Measurements from ENCODE around the gene TMEM38A.
"Not testable (repeated sequence)": the region's sequence is repeated elsewhere in the genome, so short reads cannot be mapped to it uniquely, and the experiment has no call there.

The TMEM38A gene

DNA sequence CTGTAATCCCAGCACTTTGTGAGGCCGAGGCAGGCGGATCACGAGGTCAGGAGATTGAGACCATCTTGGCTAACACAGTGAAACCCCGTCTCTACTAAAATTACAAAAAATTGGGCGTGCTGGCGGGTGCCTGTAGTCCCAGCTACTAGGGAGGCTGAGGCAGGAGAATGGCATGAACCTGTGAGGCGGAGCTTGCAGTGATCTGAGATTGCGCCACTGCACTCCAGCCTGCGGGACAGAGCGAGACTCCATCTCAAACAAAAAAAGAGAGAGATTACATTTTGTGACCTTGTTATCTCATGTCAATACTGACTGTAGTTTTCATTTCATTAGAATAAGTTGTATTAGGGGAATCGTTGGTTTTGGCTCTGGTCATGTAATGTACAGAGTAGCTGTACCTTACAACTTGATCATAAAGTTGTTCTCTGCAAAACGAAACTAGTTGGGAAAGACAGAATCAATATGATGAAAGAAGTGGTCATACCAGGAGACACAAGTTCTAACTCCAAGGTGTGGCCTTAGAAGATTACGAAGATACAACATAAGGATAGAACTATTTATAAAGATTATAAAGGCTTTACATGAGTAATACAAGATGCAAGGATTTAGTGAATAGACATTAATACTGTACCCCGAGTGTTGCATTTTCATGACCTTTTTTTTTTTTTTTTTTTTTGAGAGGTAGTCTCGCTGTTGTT, 15.3 kb downstream of the TMEM38A start:
- no peak for DNase-seq (ENCODE audit: low read depth in 2 of 2, low spot score in 1 of 2)

DNA sequence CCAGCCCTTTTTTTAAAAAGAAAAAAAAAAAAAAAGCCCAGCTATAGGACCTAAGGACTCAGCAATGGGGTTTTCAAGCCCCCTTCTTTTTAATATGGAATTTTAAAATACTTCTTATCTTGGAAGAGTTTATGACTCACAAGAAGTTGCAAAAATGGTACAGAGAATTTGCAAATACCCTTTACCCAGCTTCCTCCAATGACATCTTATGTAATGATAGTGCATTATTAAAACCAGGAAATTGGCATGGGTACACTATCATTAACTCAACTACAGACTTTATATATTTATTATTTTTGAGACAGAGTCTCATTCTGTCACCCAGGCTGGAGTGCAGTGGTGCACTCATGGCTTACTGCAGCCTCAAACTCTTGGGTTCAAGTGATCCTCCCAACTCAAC, 16.1 kb downstream of the TMEM38A start:
- no peak for DNase-seq (ENCODE audit: low read depth in 2 of 2, low spot score in 1 of 2)

DNA sequence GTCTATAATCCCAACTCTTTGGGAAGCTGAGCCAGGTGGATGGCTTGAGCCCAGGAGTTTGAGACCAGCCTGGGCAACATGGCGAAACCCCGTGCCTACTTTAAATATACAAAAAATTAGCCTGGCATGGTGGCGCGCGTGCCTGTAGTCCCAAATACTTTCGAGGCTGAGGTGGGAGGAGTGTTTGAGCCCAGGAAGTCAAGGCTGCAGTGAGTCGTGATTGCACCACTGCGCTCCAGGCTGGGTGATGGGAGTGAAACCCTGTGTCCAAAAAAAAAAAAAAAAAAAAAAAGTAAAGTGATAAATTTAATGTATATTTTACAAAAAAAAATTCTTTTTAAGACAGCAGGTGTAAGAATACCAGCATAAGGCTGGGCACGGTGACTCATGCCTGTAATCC, 17.6 kb downstream of the TMEM38A start:
- DNase-seq (ENCODE audit: low read depth in 2 of 2, low spot score in 1 of 2), result no peak

DNA sequence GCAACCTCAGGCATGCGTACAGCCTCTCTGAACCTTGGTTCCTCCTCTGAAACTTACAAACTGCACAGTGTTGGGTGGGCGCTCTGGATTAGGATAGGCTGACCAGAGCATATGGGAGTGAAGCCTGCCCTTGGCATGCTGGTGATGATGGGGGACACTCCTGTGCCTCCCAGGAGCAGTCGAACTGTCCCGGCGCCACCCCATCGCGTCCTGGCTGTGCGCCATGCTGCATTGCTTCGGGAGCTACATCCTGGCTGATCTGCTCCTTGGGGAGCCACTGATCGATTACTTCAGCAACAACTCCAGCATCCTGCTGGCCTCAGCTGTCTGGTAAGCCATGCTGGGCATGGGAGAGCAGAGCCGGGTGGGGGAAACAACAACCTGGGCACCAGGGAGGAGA, 18.9 kb downstream of the TMEM38A start:
- DNase-seq (ENCODE audit: low read depth in 2 of 2, low spot score in 1 of 2), result no peak

DNA sequence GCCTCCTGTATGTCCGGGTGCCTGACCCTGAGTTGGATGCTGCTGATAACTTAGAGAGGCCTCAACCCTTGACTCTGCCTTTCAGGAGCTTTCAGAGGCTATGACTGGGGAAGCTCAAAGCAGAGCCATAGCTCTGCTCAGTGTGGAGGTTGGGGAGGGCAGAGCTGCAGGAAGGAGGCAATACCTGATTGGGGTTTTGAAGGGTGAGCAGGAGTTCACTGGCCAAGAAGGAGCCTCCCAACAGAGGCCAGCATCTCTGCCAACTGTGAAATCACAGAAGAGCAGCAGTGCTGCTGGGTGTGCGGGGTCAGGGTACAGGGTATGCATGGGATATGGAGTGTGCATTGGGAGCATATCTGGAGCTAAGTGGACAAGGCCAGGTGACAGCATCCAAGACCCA, 21.6 kb downstream of the TMEM38A start:
- no peak for DNase-seq (ENCODE audit: low read depth in 2 of 2, low spot score in 1 of 2)

DNA sequence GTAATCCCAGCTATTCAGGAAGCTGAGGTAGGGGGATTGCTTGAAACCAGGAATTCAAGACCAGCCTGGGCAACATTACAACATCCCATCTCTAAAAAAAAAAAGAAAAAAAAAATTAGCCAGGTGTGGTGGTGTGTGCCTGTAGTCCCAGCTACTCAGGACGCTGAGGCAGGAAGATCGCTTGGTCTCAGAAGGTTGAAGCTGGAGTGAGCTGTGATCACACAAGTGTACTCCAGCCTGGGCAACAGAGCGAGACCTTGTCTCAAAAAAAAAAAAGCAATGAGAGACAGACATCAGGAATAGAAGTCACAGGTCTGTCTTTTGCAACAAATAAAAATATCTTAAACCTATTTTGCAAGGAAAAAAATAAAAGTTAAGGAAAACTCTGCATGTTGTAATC, 23.3 kb downstream of the TMEM38A start:
- DNase-seq (ENCODE audit: low read depth in 2 of 2, low spot score in 1 of 2), result no peak

DNA sequence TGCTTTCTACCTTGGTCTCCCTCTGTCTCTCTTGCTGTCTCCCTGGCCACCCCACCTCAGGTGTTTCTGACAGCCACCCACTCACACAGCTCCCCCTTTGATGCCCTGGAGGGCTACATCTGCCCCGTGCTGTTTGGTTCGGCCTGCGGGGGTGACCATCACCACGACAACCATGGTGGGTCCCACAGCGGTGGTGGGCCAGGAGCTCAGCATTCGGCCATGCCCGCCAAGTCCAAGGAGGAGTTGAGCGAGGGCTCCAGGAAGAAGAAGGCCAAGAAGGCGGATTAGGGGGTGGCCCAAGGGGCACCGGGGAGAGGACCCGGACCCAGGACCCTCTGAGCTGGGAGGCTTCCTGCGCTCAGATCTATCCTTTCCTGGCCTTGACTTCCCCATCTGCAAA, 27.1 kb downstream of the TMEM38A start:
- no peak for DNase-seq (ENCODE audit: low read depth in 2 of 2, low spot score in 1 of 2)

DNA sequence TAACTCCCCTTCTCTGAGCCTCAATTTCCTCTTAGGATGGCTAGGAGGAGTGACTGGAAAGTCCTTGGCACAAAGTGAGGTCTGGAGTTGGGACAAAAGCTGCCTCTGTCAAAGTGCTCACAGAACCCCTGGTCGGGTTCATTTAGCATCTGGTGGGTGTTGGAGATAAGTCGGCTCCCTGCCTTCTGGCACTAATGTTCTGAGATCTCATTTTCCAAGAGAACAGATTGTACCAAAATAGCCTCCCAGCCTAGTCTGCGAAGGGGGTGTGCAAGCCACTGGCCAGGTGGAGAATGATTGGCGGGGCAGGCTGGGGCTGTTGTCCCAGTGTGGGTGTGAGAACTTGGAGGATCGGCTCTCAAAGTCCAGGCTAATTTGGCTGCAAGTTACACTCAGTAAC, 38.0 kb downstream of the TMEM38A start:
- no peak for DNase-seq (ENCODE audit: low read depth in 2 of 2, low spot score in 1 of 2)

DNA sequence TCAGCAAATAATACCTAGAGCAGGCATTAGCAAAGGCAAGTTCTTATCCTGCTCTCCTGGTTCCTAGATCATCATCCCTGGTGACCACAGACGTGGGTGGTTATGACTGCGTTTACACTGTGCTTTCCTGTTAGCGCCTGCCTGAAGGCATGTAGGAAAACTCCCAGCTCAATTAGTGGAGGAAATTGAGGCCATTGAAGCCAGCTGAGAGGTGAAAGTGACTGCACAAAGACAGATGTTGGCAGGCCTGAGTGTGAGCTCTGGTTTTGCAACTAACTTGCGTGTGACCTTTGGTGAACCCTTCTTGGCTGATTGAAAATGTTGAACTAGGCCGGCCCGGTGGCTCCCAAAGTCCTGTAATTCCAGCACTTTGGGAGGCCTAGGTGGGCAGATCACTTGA, 41.2 kb downstream of the TMEM38A start:
- no peak for DNase-seq (ENCODE audit: low read depth in 2 of 2, low spot score in 1 of 2)

DNA sequence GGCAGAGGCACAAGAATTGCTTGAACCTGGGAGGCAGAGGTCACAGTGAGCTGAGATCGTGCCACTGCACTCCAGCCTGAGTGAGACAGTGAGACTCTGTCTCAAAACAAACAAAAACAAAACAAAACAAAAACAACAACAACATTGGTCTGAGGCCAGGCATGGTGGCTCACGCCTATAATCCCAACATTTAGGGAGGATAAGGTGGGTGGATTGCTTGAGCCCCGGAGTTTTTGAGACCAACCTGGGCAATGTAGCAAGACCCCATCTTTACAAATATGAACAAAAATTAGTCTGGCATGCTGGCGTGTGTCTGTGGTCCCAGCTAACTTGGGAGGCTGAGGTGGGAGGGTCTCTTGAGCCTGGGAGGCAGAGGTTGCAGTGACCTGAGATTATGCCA, 42.7 kb downstream of the TMEM38A start:
- no peak for DNase-seq (ENCODE audit: low read depth in 2 of 2, low spot score in 1 of 2)

DNA sequence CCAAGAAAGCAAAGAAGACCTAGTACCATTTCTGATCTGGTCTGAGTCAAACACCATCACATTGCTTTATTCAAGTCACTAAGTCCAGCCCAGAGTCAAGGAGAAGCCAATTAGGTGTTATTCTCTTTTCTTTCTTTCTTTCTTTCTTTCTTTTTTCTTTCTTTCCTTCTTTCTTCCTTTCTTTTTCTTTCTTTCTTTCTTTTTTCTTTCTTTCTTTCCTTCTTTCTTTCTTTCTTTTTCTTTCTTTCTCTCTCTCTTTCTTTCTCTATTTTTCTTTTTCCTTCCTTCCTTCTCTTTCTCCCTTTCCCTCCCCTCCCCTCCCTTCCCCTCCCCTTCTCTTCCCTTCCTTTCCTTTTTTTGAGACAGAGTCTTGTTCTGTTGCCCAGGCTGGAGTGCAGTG, 49.9 kb downstream of the TMEM38A start:
- DNase-seq (ENCODE audit: low read depth in 2 of 2, low spot score in 1 of 2), result not testable (repeated sequence)

DNA sequence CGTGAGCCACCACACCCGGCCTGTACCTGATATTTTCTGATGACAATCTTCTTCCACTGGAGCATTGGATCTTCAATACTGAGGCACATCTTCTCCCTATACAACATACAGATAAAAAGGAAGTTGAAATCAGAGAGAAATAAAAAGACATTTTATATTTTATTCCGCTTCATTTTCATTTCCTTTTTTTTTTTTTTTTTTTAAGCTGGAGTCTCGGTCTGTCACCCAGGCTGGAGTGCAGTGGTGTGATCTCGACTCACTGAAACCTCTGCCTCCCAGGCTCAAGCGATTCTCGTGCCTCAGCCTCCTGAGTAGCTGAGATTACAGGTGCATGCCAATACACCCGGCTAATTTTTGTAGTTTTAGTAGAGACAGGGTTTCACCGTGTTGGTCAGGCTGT, 51.4 kb downstream of the TMEM38A start:
- DNase-seq (ENCODE audit: low read depth in 2 of 2, low spot score in 1 of 2), result not testable (repeated sequence)

DNA sequence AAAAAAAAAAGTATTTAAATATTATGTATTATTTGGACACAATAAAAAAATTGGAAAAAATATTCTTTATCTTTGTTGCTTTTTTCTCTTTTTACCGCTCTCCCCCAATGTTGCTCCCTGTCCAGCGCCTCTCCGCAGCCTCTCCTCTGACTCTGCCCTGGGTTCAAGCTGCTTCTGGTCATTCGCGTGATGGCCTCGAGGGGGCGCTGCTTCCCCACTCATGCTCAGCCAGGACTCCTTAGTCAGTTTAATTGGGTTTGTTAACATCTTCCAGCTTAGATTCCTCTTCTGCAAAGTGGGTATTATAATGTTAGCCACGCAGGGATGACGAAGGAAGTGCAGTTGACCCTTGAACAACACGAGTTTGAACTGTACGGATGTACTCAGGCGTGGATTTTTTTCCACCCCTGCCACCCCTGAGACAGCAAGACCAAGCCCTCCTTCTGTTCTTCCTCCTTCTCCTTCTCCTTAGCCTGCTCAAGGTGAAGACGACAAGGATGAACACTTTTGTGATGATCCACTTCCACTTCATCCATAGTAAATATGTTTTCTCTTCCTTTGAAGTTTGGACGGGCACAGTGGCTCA, 53.9 kb downstream of the TMEM38A start:
- no peak for DNase-seq (ENCODE audit: low read depth in 2 of 2, low spot score in 1 of 2)

DNA sequence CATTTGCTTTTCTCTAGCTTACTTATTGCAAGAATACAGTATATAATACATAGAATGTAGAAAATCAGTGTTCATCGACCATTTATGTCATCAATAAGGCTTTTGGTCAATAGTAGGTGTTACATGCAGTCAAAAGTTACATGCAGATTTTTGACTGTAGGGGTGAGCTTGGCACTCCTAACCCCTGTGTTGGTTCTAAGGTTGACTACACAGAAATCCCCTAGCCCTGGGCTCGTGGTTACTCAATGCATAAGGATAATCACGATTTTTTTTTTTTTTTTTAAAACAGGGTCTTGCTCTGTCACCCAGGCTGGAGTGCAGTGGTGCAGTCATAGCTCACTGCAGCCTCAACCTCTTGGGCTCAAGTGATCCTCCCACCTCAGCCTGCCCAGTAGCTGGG, 54.7 kb downstream of the TMEM38A start:
- no peak for DNase-seq (ENCODE audit: low read depth in 2 of 2, low spot score in 1 of 2)

DNA sequence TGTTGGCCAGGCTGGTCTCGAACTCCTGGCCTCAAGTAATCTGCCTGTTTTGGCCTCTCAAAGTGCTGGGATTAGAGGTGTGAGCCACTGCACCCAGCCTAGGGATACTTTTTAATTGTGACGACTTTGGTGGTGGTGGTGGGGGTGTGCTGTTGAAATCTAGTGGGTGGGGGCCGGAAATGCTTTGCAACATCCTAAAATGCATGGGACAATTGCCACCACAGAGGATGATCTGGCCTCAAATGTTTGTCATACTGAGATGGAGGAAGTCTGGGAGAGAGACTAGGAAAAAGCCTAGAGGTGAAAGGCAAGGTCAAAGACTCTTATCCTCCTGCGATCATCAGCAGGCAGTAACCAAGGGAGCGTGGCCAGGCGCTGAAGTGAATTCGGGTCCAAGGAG, 60.1 kb downstream of the TMEM38A start:
- DNase-seq (ENCODE audit: low read depth in 2 of 2, low spot score in 1 of 2), result no peak

DNA sequence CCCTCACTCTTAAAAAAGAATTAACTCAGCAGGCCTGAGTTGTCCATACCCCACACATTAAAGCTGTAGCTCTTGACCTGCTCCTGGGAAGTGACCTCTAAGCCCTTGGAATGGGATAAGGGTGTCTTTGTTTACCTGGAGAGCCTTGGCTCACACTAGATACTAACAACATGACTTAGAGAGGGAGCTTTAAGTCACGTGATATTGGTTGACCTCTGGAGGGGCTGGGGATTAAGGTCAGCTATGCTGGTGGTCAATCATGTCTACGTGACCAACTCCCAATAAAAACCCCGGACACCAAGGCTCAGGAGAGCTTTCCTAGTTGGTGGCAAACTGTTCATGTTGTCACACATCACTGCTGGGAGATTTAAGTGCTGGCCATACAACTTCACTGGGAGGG, 61.7 kb downstream of the TMEM38A start:
- no peak for DNase-seq (ENCODE audit: low read depth in 2 of 2, low spot score in 1 of 2)

DNA sequence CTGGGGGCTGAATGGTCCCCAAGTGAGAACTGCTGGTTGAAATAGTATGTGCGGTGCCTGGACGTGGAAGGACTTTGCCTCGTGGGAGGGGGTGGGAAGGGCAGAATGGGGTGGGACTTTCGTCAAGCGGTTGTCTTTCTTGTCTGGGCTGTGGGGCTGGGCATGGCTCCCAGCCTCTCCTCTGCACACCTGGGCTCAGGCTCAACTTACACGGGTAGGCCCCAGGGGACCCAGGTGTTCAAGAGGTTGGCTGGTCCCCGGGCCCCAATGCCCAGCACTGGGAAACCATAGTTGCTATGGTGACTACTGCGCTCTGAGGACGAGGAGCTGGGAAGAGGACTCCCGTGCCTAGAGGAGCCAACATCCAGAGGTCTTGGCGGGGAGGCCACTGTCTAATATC, 66.0 kb downstream of the TMEM38A start:
- no peak for DNase-seq (ENCODE audit: low read depth in 2 of 2, low spot score in 1 of 2)

DNA sequence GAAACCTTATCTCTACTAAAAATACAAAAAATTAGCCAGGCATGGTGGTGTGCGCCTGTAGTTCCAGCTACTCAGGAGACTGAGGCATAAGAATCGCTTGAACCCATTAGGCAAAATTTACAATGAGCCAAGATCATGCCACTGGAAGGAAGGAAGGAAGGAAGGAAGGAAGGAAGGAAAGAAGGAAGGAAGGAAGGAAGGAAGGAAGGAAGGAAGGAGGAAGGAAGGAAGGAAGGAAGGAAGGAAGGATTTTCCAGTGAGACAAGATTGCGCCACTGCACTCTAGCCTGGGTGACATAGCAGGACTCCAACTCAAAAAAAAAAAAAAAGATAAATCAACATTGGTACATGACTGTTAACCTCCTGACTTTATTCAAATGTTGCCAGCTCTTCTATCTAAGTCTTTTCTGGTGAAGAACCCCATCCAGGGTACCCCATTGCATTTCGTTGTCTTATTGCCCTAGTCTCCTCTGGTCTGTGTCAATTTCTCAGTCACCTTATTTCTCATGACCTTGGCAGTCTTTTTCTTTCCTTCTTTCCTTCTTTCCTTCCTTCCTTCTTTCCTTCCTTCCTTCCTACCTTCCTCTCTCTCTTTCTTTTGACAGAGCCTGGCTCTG, 74.8 kb downstream of the TMEM38A start:
- not testable (repeated sequence) for DNase-seq (ENCODE audit: low read depth in 2 of 2, low spot score in 1 of 2)

DNA sequence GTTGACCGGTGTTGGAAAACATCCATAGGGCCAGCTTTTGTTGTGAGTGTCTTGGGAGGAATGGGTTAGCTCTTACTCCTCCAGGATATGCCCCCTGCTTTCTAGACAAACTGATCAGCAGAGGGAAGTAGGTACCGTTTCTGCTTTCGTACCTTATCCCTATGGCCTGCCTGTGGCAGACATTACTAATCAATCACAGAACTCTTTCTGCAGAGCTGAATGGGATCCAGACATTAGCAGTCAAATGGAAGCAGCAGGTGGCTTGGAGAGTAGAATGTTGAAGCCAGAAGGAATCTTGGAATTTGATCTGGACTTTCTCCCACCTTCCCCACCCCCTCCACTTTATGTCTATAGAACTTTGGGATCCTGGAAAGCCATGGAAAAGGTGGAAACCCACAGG, 75.8 kb downstream of the TMEM38A start:
- no peak for DNase-seq (ENCODE audit: low read depth in 2 of 2, low spot score in 1 of 2)

DNA sequence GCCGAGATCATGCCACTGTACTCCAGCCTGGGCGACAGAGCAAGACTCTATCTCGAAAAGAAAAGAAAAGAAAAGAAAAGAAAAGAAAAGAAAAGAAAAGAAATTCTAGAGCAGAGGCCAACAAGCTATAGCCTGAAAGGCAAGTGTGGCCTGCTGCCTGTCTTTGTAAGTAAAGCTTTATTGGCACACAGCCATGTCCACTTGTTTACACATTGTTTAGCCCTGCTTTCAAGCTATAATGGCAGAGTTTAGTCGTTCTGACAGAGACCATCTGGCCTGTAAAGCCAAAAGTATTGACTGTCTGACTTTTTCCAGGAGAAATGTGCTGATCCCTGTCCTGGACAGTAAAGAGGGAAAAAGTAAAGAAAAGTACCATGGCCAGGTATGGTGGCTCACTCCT, 77.0 kb downstream of the TMEM38A start:
- DNase-seq (ENCODE audit: low read depth in 2 of 2, low spot score in 1 of 2), result no peak

DNA sequence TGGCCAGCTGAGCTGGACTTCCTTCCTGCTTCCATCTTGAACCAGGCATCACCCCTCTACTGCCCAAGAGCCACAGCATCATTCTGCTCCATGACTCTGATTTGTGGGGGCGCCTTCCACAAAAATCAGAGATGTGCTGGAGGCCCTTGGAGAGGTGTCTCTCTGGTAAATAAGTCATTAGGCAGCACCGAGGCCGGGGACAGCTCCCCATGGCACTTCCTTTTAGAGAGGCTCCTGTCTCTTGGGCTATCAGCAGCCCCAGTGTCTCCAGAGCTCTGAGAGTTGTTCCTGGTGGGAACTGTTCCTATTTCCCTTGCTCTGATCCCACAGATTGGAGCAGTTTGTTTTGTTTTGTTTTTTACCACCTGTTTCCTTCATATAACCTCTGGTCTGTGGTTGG, 78.6 kb downstream of the TMEM38A start:
- DNase-seq (ENCODE audit: low read depth in 2 of 2, low spot score in 1 of 2), result no peak
